GM18526 (cell line): ENCODE data around the gene NDUFB11.

Source experiments
- POLR2A ChIP-seq: IDR thresholded peaks from 3 replicates; pipeline ENCODE4 v1.6.1; 2011; ENCODE audit not compliant: insufficient read length; ENCODE audit errors: extremely low read depth

Gene NDUFB11

DNA sequence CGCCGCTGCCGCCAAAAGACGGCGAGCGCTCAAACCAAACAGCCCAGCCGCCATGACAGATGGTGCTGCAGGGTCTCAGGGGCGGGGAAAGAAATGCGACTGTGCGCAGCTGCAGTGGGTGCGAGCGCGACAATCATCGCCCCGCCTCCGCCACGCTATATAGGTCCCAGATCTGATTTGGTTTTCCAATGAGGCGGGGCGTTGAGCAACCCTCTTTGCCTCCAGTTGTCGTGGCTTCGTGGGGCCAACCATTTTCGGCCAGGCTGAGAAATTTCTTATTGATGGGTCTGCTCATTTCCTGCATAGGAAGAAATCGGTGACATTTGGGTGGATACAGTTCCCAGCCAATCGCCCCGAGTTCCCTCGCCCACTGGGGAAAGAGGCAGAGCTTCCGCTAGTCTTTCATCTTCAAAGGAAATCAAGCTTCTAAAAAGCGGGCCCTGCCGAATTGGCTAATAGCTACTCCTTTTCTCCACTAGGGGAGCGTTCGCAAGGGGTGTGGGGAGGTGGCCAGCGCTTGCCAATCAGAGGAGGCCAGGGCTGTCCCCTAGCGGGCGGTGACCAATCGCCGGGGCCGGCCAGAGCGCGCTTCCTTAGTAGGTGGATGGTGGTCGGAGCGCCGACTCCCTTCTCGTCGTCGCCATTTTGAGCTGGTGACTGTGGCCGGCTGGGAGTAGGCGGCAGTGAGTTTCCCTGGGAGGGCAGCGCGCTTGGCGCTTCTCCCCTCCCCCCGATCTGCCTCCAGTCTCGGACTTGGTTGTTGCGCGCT lies at the start of gene NDUFB11, which contains the start of gene RBM10:
TSS of gene NDUFB11 (minus strand) at position 77 of the 769 bp plus-strand sequence. CDS start at position 54, 23 bp downstream.
TSS of gene RBM10 (plus strand) at position 596 of the 769 bp plus-strand sequence. CDS start 2,261 bp downstream, outside the sequence.
- TF ChIP-seq POLR2A, result peak; percentile 83

DNA sequence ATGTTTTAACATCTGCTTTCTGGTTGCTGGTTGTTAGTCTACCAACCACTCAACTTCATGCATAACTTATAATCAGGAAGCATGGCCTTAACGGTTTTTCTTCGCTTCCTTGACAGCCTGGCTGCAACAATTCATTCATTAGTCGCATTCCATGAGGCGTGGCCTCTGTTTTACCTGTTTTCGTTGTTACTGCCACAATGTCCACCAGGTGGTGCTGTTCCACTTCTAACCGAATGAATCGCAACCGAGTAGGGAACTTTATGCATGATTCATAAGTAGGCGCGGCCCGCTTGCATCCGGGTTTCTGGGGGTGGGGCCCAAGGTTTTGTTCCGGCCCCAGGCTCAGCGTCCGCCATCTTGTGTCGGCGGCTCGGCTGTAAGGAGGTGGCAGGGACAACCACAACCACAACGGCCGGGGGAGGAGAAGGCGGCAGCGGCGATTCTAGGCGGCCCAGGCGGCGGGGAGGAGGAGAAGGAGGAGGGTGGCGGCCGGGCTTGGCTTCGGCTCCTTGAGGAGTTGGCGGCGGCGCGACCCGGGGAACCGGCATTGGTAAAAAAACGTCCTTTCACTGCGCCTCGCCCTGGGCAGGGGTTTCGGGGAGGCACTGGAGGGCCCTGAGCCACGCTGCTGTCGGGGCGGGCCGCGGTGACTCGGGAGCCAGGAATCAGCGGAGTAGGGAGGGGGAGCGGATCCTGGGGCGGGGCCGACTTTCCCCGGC lies 49.1 kb upstream of the NDUFB11 start, which contains the start of gene UBA1:
TSS of gene UBA1 (plus strand) at position 355 of the 719 bp plus-strand sequence. CDS start 4,974 bp downstream, outside the sequence.
- peak; percentile 91 for TF ChIP-seq POLR2A

DNA sequence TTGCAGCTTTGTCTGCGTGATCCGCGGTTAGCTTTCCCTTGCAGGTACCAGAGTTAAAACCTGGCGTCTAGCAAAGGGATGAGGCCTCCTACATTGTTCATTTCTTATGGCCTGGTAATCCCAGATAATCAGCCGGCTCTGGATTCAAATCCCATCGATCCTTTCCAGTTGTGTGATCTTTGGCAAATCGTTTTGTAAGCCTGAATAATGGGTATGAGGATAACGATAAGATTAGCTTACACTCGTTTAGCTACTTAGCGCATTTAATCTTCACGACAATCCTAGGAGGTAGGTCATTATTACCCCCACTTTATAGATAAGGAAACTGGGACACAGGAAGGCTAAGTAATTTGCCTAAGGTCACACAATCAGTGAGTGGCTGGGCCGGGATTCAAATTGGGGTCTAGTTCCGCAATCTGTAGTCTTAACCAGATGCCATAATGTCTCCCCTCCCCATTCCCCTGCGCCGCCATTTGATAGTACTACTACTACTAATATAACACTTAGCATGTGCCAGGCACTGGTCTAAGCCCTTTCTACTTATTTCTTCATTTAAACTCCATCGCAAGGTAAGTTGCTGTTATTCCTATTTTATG lies 47.4 kb upstream of the NDUFB11 start:
- TF ChIP-seq POLR2A, result no peak

DNA sequence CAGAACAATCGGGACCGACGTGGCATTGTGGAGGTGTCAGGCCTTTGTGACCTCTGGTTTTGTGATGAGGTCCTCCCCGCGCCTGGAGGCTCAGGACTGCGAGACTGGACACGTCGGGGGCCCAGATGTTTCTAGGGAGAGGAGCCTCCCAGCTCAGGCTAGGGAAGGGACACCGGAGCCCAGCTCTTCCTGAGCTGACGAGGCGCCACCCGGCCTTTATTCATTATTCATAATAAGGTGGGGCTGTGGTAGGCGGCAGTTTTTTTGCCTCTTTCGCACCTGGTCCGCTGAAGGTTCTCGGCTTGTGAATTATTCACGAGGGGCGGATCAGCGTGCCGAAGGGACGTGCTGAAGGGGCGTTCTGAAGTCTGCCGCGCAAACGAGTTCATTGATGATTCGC lies 46.8 kb upstream of the NDUFB11 start:
- TF ChIP-seq POLR2A, result no peak

DNA sequence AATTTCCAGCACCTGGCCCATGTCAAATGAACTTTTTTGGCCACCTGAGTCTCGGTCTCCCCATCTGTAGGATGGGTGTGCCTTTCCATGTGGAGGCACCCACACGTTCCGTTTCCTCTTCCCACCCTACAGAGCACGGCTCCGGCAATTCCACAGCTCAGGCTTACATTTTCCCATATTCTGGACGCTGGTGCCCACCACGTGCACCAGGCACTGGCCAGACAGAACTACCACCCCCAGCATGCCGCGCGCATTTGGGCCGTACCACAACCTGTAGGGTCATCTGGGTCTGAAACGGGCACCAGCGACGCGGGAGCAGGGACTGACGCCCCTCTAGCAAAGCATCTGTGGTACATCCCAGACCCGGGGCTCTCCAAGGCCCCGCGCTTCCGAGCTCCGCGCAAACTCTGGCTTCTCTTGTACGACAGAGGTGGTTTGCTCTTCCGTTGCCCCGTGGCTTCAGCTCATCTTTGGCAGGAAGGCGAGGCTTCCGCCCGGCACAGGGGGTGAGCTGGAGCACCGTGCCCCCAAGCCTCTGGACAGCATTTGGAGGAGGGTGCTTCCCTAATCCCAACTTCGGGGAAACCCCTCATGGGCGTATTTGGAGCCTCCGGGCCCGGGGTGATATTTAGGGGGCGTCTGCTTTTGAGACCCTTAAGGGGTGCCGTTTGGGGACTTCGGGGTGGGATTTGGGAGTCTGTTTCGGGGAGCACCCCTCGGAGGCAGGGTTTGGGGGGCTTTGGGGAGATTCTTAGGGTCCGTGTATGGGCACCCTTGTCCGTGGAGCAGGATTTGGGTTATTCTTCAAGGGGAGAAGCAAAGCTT lies 46.2 kb upstream of the NDUFB11 start:
- peak; percentile 66 for TF ChIP-seq POLR2A

DNA sequence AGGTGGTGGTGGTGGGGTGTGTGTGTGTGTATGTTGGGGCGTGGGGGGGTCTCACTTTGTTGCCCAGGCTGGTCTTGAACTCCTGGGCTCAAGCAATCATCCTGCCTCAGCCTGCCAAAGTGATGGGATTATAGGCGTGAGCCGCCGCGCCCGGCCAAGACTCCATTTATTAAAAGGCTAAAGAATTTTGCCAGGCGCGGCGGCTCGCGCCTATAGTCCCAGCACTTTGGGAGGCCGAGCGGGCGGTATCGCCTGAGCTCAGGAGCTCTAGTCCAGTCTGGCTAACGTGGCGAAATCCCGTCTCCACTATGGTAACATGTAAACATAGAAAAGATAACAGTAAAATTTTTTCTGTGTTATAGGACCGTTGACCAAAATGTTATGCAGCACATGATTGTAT lies 45.4 kb upstream of the NDUFB11 start:
- TF ChIP-seq POLR2A, result no peak

DNA sequence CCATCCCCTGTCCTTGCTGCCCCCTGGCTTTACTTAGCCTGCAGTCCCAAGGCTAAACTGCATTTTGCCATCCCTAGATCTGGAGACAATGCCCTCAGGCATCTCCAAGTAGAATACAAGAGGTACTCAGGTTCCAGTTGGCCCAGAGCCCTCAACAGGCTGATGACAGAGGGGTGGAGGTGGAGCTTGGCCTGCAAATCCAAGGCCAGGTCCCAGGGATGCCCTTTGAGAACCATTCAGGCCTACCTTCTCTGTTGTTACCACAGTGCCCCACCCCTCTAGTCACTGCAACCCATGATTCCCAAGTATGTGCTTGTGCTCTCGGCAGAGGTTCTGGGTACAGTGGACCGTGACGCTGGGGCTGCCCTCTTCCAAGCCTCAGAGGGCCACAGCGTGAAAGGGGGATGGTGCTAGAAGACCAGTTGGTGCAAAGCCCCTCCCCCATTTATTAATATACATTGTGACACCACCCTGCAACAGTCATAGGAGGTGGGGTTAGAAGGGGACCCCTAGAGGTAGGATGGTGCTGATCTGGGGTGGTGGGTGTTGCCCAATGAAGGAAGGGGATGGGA lies 42.7 kb upstream of the NDUFB11 start:
- no peak for TF ChIP-seq POLR2A

DNA sequence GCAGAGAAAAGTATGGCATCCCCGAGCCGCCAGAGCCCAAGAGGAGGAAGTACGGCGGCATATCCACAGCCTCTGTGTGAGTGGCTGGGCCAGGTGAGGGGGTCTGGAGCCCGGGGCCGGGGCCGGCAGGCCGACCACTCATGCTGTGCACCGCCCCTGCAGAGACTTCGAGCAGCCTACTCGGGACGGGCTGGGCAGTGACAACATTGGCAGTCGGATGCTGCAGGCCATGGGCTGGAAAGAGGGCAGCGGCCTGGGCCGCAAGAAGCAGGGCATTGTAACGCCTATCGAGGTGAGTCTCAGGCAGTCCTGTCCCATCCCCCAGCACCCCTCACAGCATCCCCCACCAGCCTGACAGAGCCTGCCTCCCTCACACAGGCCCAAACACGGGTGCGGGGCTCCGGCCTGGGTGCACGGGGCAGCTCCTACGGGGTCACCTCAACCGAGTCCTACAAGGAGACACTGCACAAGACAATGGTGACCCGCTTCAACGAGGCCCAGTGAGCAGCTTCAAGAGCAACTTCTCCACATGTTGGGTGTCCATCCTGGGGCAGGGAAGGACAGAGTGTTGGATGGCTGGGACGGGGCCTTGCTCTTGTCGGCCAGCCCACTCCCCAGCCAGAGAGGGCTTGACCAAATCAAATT lies 41.7 kb upstream of the NDUFB11 start:
- TF ChIP-seq POLR2A, result no peak

DNA sequence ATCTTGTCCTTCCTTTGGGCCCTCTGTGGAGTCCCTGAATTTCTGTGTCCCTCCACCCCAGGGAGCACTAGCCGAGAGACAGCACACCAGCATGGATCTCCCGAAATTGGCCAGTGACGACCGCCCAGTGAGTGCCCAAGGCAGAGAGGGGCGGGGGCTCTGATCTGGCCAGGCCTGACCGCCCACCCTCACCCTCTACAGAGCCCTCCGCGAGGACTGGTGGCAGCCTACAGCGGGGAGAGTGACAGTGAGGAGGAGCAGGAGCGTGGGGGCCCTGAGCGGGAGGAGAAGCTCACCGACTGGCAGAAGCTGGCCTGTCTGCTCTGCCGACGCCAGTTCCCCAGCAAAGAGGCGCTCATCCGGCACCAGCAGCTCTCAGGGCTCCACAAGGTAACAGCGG lies 40.7 kb upstream of the NDUFB11 start:
- TF ChIP-seq POLR2A, result no peak

DNA sequence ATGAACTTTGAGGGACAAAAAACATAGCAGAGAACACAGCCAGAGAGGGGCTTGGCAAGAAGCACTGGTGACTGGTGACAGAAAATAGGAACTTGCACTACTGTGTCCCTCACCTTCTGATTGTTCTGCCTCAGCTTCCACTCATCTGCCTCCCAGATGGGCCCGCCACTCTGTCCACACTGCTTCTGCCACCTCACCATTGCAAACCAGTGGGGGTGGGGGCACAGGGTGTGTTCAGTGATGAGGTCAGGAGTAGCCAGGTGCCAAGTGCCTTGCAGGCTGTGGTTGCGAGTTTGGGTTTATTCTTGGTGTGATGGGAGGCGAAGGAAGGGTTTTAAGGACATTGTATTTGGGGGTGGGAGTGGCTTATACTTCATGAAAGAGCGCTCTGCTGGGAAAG lies 40.0 kb upstream of the NDUFB11 start:
- no peak for TF ChIP-seq POLR2A

DNA sequence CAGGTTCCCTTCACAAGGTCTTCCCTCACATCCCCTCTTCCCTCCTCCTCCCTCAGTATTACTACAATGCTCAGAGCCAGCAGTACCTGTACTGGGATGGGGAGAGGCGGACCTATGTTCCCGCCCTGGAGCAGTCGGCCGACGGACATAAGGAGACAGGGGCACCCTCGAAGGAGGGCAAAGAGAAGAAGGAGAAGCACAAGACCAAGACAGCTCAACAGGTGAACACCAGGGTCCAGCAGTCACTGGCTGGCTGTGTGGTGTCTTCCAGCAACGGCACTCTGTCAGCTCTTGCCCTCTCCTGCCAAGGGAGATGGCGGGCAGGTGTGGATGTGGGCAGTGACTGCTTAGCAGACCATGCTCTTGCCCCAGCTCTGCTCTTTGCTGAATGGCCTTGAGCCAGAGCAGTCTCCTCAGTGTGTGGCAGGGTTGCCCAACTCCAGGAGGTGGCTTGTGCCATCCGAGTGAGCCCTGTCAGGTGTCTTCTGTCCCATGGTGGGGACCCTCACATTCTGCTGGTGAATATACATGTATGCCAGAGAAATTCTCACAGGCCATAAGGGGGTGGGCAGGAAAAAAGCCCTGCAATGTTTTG lies 37.7 kb upstream of the NDUFB11 start:
- no peak for TF ChIP-seq POLR2A

DNA sequence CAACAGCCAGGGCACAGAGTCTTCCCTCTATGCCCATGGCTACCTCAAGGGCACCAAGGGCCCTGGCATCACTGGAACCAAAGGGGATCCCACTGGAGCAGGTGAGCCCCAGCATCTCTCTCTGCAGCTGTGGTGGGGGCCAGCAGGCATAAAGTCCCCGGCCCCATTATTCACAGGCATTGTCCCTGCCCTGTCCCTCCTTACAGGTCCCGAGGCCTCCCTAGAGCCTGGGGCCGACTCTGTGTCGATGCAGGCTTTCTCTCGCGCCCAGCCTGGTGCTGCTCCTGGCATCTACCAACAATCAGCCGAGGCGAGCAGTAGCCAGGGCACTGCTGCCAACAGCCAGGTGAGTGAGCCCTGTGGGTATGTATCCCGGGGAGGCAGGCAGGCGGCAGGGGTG lies 36.8 kb upstream of the NDUFB11 start:
- no peak for TF ChIP-seq POLR2A

DNA sequence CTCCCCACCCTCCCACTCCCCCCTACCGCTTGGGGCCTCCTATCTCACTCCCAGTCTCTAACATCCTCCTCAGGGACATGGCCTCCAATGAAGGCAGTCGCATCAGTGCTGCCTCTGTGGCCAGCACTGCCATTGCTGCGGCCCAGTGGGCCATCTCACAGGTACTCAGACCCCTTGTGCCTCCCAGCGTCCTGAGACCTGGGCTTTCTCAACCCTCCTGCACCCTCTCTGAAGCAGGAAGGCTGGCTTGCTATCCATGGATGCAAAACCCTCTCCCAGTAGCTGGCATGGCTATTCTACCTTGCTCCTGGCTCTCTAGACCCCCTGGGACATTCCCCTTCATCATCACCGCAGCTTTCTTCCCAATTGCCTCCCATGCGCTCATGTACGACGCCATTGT lies 35.8 kb upstream of the NDUFB11 start:
- TF ChIP-seq POLR2A, result no peak

DNA sequence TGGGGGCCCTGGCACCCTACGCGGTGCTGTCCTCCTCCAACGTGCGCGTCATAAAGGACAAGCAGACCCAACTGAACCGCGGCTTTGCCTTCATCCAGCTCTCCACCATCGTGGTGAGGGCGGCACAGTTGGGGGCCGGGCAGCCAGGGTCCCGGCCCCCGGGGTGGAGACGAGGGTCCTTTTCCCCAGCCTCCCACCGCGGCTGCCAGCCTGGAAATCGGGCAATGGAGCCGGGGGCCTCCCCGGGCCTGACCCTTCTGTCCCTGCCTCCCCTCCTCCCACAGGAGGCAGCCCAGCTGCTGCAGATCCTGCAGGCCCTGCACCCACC lies 35.4 kb upstream of the NDUFB11 start:
- no peak for TF ChIP-seq POLR2A
